K562 (cell line): ENCODE data around the gene DSTYK. TPM values are rescaled to one million over a fixed set of nuclear protein-coding genes. Genes with fewer than 3 reads are reported as not detected.

ENCODE experiments used
- CBX2 ChIP-seq: fragments of 200-600 bp; sonication (generic); IDR thresholded peaks from one replicate; pipeline ENCODE4 v1.6.1; 2012; ENCODE audit warnings: mild to moderate bottlenecking, low read length, inconsistent platforms; ENCODE audit not compliant: insufficient read depth, poor library complexity, severe bottlenecking
- MTF1 ChIP-seq: fragments of 250-450 bp; sonication (Bioruptor Pico); IDR thresholded peaks from 2 replicates; pipeline ENCODE4 v1.9.0; 2021; ENCODE audit warnings: moderate library complexity, mild to moderate bottlenecking, inconsistent platforms, borderline replicate concordance
- NKRF ChIP-seq: fragments of 450-650 bp; IDR thresholded peaks from 2 replicates; pipeline ENCODE4 v1.6.1; 2016; ENCODE audit warnings: borderline replicate concordance
- PRDM10 ChIP-seq: fragments of 450-650 bp; IDR thresholded peaks from 2 replicates; pipeline ENCODE4 v1.6.1; 2018; ENCODE audit not compliant: partially characterized antibody
- REST ChIP-seq, 2 experiments: fragments of 450-650 bp; formaldehyde crosslinking in 1 of 2; IDR thresholded peaks; 2 replicates each; pipeline versions ENCODE4 v1.4.0 to v1.6.1; 2014 to 2020; ENCODE audit warnings: mild to moderate bottlenecking in 2 of 2, borderline replicate concordance in 1 of 2, low read depth in 1 of 2
- TCF7 ChIP-seq: sonication (generic); IDR thresholded peaks from 2 replicates; pipeline ENCODE4 v1.6.1; 2016; ENCODE audit warnings: antibody characterized with exemption, borderline replicate concordance
- ZBTB12 ChIP-seq: fragments of 250-450 bp; sonication (Bioruptor Pico); IDR thresholded peaks from 2 replicates; pipeline ENCODE4 v1.4.0; 2020
- polyA plus RNA-seq, 8 experiments: library from polyadenylated mRNA; depleted of rRNA in 4 of 8; stranded (reverse) in 5 of 8; unstranded in 3 of 8; fragments of >200 nt; fragmentation: Nextera tagmentation in 2 of 8; fragmentation: Illumina TruSeq in 1 of 8; extraction: Ambion mirVana in 2 of 8; extraction: Trizol in 1 of 8; gene quantifications; 2 replicates each; pipeline versions ENCODE4 v1.2.1 to v1.2.3, GENCODE V29; 2011 to 2014; ENCODE audit warnings: inconsistent platforms in 1 of 8, missing spikeins in 1 of 8
- total RNA-seq, 7 experiments: library from RNA; depleted of rRNA in 6 of 7; stranded (reverse); fragments of >200 nt in 6 of 7; fragmentation: Illumina TruSeq in 2 of 7; extraction: Trizol in 2 of 7; gene quantifications; 2 replicates each; pipeline versions ENCODE4 v1.2.1 to v1.2.3, GENCODE V29; 2011 to 2021; ENCODE audit warnings: low replicate concordance in 1 of 7
- TF ChIP-seq, protein P1 (sequence below): sonication (generic); formaldehyde crosslinking; IDR thresholded peaks from 2 replicates; pipeline ENCODE4 v1.8.1; 2023; ENCODE audit warnings: mild to moderate bottlenecking, missing genetic modification reagents

Gene DSTYK
- total and polyA plus RNA-seq, 9 of the 15 experiments (the other 6 are each of a cell fraction or from before 2014, with no cell fraction given), result 4.2 to 7.1 (median 6.2) TPM

GRCh38 chr1:205158048-205158616, 53.4 kb downstream of the DSTYK start (continued):
- TF ChIP-seq PRDM10, result no peak
- TF ChIP-seq REST (IDR thresholded peaks at IDR 0.05; ENCODE audit: borderline replicate concordance), result no peak
- TF ChIP-seq REST (CRISPR knock-in tag; IDR thresholded peaks at IDR 0.05; ENCODE audit: low read depth), result no peak
- TF ChIP-seq, protein P1, sequence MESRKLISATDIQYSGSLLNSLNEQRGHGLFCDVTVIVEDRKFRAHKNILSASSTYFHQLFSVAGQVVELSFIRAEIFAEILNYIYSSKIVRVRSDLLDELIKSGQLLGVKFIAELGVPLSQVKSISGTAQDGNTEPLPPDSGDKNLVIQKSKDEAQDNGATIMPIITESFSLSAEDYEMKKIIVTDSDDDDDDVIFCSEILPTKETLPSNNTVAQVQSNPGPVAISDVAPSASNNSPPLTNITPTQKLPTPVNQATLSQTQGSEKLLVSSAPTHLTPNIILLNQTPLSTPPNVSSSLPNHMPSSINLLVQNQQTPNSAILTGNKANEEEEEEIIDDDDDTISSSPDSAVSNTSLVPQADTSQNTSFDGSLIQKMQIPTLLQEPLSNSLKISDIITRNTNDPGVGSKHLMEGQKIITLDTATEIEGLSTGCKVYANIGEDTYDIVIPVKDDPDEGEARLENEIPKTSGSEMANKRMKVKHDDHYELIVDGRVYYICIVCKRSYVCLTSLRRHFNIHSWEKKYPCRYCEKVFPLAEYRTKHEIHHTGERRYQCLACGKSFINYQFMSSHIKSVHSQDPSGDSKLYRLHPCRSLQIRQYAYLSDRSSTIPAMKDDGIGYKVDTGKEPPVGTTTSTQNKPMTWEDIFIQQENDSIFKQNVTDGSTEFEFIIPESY (CRISPR knock-in tag), result no peak
- no peak for TF ChIP-seq CBX2
- TF ChIP-seq NKRF, result no peak
- TF ChIP-seq TCF7, result no peak
- no peak; the same call in 1 of the 2 replicates for TF ChIP-seq MTF1 (CRISPR knock-in tag)
- no peak for TF ChIP-seq ZBTB12 (CRISPR knock-in tag)
